ENCODE measurements around the gene DNAJB4.
"Not testable (repeated sequence)": the region's sequence is repeated elsewhere in the genome, so short reads cannot be mapped to it uniquely, and the experiment has no call there.

DNAJB4 gene

DNA sequence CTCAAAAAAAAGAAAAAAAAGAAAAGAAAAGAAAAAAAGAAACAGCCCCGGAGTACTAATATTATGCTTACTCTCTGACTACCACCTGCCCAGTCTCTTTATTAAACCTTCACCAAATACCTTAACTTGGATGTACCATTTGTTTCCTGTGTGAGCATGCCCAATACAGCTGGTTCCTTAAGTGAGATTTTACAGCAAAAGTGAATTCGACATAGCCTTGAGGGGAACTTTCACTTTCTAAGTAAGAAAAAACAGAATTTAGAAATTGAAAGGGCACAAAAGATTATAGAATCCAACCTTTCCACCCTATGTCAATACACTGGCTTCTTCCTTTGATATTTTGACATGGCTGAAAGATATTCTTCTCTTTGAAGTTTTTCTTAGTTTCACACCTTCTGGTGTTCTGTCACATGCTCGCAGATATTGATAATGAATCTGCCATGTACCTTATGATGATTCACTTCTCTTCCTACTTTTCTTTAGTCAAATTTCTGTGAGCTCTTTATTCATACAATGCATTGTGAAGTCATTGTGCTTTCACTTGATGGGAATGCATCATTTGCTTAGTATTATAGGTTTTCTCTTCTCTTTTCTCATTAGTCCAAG lies 35.8 kb downstream of the DNAJB4 start:
- no peak for DNase-seq

DNA sequence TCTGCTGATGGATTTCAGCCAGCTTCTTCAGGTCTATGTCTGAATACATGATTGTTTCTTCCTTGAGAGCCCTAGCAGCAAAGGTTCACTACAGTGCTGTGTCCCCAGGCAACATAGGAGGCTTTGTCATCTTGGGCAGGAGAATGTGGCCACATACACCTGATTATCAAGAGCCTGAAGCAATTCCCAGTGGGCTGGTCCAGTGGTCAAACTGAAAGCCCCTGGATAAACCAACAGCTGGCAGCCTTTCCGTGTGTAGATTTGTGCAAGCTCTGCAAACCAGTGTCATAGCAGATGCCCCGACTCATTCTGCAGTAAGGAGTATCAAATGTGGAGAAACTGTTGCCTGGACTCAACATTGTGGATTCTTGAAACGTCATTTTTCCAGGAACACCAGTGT lies 38.7 kb downstream of the DNAJB4 start:
- no peak for DNase-seq

DNA sequence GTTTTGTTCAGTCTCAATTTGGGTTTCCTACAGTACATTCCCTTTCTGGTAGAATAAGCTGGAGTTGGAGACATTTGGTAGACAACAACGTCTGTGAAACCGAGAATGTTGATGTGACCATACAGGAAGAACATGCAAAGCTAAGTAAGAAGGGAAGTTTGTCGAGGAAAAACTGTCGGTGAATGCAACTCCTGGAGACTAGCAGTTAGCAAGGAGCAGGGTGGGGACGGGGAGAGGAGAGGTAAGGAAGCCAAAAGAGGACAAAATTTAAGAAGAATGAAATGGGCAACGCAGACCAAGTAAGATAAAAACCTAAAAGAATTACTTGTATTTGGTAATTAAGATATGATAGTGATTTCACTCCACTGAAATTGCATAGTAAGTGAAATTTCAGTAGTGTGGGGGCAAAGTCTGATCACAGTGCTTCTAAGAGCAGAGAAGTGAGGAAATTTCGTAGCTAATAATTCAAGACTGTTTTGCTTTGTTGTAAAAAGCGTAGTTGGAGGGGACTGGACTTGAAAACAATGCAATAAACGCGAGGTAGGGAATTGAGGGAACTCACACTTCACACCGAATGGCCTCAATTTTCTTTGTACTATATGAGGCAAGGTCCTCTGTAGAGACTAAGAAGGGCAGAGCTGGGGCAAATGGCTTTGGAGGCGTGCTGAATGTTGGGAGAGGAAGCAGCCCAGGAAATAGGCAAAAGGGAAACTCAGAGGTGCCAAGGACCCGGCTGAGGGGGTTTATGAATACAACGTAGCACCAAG lies 40.2 kb downstream of the DNAJB4 start:
- DNase-seq, result no peak

DNA sequence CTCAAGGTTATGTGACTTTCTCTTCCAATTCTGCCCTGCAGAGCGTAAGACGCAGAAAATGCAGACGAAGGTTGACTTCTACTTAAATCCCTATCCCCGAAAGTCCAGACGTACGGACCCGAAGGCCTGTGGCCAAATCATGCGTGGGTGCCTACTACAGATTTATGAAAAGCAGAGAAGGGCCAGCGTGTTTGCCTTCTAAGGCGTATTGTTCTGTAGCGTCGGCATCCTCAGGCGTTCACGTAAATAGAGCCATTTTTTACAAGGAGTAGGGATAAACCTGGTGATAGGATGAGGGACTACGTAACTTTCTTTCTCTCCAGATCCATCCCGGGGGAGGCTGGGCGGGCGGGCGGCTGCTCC lies 40.8 kb downstream of the DNAJB4 start:
- no peak for DNase-seq

DNA sequence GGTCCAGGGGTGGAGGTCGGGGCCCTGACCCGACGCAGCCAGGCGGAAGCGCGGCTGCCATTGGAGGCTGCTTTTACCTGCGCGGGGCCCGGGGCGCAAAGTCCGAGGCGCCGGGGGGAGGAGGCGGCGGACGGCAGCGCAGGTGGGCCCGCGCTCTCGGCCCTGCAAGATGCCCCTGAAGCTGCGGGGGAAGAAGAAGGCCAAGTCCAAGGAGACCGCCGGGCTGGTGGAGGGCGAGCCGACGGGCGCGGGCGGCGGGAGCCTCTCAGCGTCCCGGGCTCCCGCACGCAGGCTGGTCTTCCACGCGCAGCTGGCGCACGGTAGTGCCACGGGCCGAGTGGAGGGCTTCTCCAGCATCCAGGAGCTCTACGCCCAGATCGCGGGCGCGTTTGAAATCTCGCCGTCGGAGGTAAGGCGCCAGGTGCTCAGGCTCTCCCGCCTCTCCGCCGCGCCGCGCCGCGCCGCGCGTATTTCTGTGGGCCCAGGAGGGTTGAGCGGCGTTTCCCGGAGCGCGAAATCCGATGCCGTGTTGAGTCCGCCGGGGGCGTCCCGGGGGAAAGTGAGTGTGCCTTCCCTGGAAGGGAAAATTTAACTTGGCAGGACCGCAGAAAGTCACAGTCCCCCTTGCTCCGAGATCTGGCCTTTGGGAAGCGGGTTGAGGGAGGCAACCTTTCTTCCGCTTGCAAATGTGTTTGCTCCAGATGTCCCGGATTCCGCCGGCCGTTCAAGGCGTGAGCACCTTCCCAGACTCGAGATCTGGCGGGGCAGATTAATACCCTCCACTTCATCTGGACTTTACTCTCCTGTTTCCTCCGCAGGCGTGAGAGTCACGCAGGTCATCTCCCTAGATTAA lies 41.4 kb downstream of the DNAJB4 start, which contains the start of gene GIPC2:
GIPC2 (plus strand) TSS at position 41 of the 853 bp plus-strand sequence; CDS start at position 170, 129 bp downstream.
- no peak for DNase-seq

DNA sequence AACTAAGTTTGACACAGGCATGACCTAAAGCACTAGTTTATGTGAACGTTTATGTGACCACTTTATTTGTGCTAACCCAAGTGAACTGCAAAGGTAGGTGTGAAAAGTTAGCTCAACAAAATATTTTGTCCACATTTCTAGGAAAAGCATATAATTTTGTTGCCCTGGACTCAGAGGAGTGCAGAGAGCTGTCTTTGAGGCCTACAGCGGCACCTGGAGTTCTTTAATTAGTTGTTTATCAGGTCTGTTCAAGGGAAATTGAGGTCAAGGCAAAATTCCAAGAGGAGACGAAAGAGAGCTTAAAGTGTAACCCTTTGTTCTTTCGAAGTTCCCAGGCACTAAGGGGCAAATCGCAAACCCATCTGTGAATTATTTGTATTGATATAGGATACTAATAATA lies 42.4 kb downstream of the DNAJB4 start:
- DNase-seq, result no peak

DNA sequence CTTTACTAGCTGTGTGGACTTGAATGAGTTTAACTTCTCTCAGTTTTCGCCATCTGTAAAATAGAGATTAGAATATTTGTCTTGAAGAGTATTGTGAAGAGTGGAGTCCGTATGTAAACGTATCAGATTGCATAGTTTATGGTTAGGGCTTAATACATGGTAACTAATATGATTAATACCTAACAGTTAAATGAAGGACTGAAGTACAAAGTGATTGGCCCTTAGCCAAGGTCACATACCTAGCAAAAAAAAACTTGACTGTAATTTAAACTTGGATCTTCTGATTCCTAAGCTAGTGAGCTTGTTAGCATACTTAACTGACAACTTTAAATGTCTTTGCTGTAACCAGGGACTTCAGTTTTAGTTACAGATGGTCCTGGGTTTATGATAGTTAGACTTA lies 42.9 kb downstream of the DNAJB4 start:
- DNase-seq, result no peak

DNA sequence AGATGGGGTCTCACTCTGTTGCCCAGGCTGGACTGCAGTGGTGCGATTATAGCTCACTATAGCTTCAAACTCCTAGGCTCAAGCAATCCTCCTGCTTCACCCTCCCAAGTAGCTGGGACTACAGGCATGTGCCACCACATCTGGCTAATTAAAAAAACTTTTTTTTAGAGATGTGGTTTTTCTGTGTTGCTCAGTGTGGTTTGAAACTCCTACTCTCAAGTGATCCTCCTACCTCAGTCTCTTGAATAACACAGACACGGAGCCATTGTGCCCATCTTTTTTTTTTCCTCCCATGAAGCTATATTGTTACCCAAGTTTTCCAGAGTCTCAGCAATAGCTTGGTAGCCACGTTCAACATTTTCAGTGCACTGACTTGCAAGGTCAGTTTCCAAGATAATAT lies 43.7 kb downstream of the DNAJB4 start:
- DNase-seq, result no peak

DNA sequence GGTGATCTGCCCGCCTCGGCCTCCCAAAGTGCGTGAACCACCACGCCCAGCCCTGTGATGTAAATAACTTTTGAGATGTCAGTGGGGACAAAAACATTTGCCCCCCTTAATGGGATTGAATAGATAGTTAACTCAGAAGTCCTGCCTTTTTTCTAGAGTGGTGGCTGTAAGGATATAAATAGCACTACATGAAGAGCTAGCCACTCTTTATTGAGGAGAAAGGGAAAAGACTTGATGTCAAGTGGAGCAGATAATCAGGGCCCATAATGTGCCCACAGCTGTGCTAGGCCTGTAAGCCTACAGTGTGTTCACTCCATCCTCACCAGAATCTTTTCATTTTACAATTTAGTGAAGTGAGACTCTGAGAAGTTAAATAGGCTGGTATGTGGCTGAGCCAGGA lies 44.7 kb downstream of the DNAJB4 start:
- DNase-seq, result no peak

DNA sequence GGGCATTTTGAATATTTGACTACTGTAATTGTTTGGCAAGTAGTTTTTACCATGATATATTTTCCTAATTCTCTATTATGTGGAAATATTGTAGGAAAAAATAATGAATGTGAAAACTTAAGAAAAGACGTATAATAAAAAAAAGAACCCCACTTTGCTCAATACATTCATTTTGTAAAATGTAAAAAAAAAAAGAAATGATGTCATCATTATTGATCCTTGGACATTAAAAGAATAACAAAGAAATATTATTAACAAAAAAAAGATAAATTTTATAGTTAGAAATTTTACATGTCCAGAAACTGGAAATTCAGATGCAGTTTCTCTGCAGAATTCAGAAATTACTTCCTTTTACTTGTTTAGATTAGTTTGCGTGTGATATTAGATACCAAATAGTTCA lies 46.3 kb downstream of the DNAJB4 start:
- DNase-seq, result no peak

DNA sequence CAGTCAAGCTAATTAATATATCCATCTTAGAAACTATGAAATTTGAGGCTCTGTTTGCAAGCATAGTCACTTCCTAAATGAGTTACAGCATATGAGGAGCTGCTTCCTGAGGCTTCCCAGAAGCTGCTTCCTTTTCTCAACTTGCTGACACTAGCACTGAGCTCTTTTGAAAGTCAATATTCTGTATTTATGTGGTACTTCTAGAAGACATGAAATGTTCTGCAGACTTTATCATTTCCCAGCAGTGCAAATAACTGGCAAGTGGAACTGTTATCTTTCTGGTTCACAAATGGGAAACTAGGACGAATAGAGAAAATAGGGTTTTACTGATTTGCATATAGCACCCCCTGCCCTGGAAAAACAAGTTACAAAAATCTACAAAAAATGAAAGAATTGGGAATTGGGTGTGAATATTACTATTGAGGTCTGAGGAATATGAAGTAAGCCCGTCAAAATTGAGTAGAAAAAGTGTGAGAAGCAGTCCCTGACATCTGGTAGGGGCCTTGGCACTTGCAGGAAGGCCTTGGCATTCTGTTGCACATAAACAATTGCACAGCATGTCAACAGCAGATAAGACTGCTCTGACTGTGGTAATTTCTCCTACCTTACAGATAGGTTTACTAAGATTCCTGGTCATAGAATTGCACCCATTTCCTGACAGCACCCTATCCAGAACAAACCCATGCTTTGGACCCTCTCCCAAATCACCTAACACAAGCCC lies 48.1 kb downstream of the DNAJB4 start:
- DNase-seq, result no peak

DNA sequence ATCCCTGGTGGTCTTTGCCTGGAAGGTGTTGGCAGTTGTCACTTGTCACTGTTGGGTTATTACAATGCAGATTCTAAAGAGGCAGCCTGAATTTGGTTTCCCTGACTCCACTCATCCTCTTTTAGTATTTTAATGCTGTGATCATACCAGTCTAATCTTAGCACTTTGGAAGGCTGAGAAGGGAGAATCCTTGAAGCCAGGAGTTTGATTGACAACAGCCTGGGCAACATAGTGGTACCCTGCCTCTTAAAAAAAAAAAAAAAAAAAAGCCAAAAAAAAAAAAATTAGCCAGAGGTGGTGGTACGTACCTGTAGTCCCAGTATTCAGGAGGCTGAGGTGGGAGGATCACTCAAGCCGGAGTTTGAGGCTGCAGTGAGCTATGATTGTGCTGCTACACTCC lies 48.8 kb downstream of the DNAJB4 start:
- DNase-seq, result no peak

DNA sequence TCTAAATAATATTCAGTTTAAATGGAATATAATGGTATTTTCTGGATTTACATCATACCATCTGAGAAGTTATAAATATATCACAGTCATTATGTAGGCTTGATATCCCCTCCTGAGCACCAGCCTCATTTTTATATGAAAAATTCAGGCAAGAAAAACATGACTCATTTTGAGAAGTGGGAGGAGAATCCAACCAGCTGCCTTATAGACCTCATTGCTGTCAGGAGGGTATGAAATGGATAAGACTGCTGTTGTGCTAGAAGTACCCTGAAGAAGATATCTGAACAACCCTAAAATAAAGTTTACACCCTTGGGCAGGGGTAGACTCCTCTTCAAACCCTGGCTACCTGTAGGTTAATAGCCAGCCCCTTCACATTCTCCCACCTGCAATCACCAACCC lies 49.8 kb downstream of the DNAJB4 start:
- no peak for DNase-seq

DNA sequence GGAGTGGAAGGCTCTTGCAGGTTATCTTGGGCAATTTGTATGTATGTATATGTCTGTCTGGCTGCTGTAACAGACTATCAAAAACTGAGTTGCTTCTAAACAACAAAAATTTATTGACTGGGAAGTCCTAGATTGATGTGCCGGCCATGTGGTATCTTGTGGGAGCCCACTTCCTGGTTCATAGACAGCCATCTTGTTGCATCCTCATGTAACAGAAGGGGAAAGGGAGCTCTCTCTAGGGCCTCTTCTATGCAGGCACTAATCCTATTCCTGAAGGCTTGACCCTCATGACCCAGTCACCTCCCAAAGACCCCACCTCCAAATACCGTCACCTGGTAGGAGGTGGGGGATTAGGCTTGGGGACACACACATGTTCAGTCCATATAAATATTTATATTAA lies 50.2 kb downstream of the DNAJB4 start:
- DNase-seq, result no peak

DNA sequence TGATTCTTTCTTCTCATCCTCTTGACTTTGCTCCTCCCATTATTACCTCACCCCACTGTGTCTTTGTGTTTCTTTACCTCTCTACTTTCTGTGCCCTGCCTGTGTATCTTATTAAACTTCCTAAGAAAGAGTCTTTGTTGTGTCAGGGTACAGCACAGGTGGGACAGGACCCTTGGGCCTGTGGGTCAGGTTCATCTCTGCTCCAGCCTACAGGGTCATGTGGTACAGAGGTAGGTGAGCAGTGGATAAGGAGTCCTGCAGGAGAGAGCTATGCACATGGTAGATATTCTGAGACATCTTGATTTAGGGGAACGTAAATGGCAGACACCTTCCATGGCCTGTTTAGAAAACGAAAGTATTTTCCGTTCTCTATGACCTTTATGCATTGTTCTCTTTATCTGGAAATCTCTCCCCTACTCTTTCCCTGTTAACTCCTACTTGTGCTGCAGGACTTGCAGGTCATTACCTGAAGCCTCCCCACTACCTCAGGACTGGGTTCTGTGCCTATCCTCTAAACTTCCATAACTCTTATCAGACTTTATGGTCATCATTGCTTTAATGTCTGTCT lies 50.9 kb downstream of the DNAJB4 start:
- DNase-seq, result no peak

DNA sequence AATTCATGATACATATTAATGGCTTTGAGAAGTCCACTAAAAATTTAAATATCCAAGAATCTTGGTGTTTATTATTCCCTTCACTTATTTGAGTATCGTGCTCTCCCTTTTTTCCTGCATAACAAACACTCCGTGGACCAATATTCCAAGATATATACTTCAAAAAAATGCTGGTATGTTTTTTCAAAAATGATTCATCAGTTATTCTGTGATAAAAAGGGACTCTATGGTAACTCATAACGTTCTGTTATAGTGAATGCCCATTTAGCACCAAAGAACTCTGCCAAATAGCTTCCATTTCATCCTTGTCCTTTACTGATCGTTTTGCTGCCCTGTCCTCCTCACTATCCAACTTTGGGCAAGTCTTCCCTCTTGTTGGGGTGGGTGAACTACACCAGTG lies 53.9 kb downstream of the DNAJB4 start:
- DNase-seq, result no peak

DNA sequence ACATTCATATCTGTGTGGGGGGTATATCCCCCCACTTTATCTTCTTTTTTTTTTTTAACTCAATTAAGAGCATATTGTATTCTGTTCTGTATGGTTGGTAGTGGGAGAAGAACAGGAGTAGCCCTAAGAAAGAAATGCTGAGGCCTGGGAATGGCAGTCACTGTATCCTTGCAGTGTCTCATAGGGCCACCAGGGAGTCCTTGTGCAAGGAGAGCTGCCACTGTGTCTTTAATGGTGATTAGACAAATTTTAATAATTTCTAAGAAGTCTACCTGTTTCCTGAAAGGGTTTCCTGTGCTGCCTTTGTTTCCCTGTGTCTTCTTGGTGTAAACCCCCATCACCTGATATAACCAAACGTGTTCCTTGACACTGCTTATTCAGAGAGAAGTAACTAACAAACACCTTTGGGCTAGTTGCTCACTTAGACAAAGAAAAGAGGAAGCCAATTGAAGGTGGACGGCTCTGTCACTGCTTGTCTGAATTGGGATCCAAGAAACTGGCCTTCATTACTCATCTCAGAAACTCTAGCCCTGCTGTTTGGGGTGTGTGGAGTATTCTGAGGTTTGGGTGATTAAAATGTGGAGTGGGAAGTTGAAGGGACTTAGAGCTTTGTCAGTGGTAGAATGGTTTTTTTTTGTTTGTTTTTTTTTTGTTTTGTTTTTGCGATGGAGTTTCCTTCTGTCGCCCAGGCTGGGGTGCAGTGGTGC lies 56.3 kb downstream of the DNAJB4 start:
- no peak for DNase-seq

DNA sequence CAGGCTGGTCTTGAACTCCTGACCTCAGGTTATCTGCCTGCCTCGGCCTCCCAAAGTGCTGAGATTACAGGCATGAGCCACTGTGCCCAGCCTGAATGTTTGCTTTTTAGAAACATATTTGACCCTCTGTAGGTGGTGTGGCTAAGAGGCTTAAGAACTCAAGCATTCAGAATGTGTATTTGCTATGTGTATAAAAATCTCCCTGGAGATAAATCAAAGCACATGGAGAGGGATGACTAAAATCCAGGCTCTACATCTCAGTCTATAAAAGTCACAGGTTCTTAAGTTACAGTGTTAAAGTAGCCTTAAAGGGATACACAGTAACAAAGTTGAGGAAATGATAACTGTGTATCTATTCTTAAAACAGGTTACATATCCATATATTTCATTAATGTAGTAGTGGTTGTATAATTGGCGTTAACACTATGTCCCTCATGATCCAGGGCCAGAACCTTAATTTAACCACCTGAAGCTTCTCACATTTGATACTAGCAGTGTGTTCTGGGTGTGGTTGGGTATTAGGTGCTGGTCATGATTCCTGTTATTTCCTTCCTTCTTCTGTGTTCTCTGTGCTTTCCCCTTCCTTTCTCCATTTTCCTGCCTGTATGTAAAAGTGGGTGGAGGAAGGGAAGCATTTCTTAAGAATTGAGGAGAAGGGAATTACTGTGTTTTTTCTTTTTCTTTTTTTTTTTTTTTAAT lies 57.2 kb downstream of the DNAJB4 start:
- DNase-seq, result no peak

DNA sequence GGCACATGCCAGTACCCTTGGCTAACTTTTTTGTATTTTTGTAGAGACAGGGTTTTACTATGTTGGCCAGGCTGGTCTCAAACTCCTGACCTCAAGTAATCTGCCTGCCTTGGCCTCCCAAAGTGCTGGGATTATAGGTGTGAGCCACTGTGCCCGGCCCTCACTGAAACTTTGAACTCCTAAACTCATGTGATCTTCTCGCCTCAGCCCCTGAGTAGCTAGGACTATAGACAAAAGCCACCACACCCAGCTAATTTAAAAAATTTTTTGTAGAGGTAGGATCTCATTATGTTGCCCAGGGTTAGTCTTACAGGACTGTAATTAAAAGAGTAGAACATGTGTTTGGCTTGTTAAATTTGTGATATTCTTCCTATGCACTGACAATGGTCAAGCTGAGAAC lies 60.1 kb downstream of the DNAJB4 start:
- not testable (repeated sequence) for DNase-seq
